ENCODE measurements around the gene DDX47. TPM values are rescaled to one million over a fixed set of nuclear protein-coding genes. Genes with fewer than 3 reads are reported as not detected.
A peak's percentile ranks its signal among the peaks of the same experiment; 100 is the strongest.
"Not testable (repeated sequence)": the region's sequence is repeated elsewhere in the genome, so short reads cannot be mapped to it uniquely, and the experiment has no call there.

Gene DDX47
- total RNA-seq, 1 donor from 2014 or later: 59.6 TPM

DNA sequence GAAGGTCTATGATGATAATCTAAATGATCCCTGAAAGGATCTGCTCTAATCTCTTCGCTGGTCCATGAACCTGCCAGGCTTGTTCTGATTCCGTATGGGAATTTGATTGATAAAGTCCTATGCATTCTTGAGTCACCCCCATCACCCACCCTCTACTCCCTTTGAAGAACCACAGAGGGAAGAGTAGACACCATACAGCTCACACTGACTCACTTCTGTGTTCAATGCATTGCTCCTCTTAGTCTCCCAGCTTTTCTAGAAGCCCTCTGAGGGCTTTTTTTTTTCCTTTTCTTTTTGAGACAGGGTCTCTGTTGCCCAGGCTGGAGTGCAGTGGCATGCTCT lies 59.8 kb downstream of the DDX47 start:
- intact Hi-C loops (cut with DNase I): no loop called here
- no peak for ATAC-seq
- TF ChIP-seq, protein P1, sequence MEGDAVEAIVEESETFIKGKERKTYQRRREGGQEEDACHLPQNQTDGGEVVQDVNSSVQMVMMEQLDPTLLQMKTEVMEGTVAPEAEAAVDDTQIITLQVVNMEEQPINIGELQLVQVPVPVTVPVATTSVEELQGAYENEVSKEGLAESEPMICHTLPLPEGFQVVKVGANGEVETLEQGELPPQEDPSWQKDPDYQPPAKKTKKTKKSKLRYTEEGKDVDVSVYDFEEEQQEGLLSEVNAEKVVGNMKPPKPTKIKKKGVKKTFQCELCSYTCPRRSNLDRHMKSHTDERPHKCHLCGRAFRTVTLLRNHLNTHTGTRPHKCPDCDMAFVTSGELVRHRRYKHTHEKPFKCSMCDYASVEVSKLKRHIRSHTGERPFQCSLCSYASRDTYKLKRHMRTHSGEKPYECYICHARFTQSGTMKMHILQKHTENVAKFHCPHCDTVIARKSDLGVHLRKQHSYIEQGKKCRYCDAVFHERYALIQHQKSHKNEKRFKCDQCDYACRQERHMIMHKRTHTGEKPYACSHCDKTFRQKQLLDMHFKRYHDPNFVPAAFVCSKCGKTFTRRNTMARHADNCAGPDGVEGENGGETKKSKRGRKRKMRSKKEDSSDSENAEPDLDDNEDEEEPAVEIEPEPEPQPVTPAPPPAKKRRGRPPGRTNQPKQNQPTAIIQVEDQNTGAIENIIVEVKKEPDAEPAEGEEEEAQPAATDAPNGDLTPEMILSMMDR (IDR thresholded peaks at IDR 0.05): no peak

DNA sequence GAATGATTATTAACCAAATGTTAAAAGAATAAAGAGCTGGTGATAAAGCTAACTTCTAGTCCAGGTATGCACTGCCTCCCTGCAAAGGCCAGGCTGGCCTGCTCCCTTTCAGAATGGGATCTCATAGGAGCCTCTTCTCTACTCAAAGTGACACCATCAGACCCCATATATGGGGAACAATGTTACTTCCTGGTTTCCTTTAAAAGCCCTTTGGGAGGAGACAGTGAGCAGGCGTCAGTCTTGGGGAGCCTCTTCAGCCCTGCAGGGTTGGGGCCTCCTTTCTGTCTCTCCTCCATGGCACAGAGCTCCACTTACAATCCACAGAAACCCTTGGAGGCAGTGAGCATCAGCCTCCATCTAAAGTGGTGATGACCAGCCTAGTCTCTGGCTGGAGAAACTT lies 60.9 kb downstream of the DDX47 start:
- ATAC-seq: no peak
- no peaks in the 10 kb centered on the region for H3K36me3 ChIP-seq
- DNase-seq: no peak
- H3K27me3 ChIP-seq: no peaks in the 10 kb centered on the region
- intact Hi-C loops (cut with DNase I): no loop called here
- H3K9me3 ChIP-seq: no peaks in the 10 kb centered on the region
- TF ChIP-seq, protein P1 (IDR thresholded peaks at IDR 0.05): no peak
- H3K4me3 ChIP-seq: no peak overlapping the region
- H3K27ac ChIP-seq: no peak overlapping the region
- peaks cover 11% of the 10 kb centered on the region for H3K4me1 ChIP-seq

More for the DNA sequence above, 59.8 kb downstream of the DDX47 start:
- Histone ChIP-seq H3K9me3 (no peaks in the 10 kb centered on the region), H3K4me1 (peaks cover 11% of the 10 kb centered on the region), H3K4me3 (no peak overlapping the region), H3K27me3 (no peaks in the 10 kb centered on the region), H3K36me3 (no peaks in the 10 kb centered on the region), H3K27ac (peak overlapping the region; percentile 38)
- DNase-seq: no peak

DNA sequence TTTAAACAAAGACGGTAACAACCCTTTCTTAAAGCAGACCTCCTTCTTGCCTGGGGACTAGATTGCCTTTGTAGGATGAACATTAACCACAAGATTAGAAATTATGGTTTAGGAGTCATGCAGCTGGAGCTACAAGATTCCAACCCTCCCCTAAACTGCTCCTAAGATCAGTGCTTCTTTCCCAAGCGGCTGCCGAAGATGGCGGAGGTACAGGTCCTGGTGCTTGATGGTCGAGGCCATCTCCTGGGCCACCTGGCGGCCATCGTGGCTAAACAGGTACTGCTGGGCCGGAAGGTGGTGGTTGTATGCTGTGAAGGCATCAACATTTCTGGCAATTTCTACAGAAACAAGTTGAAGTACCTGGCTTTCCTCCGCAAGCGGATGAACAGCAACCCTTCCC lies 62.2 kb downstream of the DDX47 start:
- ATAC-seq; H3K27me3 ChIP-seq; intact Hi-C loops (cut with DNase I); H3K9me3 ChIP-seq; H3K27ac ChIP-seq; DNase-seq; H3K4me3 ChIP-seq; H3K36me3 ChIP-seq: not testable (repeated sequence)
- H3K4me1 ChIP-seq: peaks cover 11% of the 10 kb centered on the region

DNA sequence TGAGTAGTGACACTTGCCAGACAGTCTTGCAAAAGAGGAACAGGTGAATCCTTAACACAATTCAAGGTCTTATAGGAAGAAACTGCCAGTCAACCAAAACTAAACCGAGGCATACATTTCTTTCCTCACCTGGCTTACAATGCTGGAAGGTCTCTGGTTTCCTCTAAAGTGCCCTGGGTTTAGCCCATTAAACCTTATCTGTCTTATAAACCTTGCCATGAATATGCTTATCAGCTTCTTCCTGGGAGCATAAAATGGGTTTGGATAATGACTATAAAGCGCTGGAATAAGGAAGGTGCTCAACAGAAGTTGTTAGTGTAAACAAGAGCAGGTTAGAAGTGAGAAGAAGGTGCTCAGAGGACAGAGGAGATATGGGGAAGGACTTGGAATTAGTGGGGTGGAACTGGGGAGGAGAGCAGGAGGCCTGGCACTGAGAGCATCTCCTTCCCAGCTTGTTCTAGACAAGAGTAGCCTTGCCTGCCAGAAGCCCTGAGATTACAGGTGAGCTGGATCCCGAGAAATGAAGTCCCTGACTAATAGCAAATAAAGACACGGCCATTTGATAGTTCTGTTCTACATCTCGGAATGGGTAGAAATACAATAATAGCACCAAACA lies 64.1 kb downstream of the DDX47 start:
- H3K27me3 ChIP-seq: no peaks in the 10 kb centered on the region
- H3K27ac ChIP-seq: no peak overlapping the region
- H3K9me3 ChIP-seq: no peaks in the 10 kb centered on the region
- TF ChIP-seq, protein P1 (IDR thresholded peaks at IDR 0.05): no peak
- peaks cover 7% of the 10 kb centered on the region for H3K4me1 ChIP-seq
- intact Hi-C loops (cut with DNase I): no loop called here
- ATAC-seq: no peak
- no peak overlapping the region for H3K4me3 ChIP-seq
- DNase-seq: no peak
- H3K36me3 ChIP-seq: no peaks in the 10 kb centered on the region

DNA sequence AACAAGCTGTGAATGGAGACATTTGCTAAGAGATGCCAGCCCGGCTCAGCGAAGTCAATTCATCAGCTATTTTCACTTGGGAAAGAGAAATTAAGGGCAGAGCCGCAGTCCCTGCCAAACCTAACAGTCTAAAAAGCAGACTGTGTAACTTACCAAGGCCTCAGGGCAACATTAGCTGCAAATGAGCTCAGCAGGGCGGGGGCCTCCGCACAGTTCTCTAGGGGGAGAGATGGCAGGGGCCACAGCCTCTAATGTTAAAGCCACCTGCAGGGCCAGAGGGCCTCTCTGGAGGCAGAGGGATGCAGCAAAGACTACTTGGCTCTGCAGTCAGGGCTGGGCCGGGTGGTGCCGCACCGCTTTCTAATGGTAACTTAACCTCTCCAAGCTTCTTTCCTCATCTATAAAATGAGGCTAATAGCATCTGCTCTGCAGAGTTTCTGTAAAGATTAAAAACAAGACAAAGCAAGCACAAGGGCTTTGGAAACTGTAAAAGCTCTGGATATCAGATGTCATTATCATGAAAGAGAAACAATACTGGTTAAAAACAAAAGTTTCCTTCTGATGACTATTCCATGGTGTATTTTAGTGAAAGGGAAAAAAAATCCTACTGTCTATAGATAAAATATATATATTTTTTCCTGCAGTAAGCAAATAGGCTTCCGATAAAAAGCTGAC lies 64.8 kb downstream of the DDX47 start:
- peaks cover under 1% of the 10 kb centered on the region for H3K4me1 ChIP-seq
- H3K36me3 ChIP-seq: no peaks in the 10 kb centered on the region
- intact Hi-C loops (cut with DNase I): no loop called here
- TF ChIP-seq, protein P1 (IDR thresholded peaks at IDR 0.05): no peak
- DNase-seq (no peak), ATAC-seq (no peak)
- no peak overlapping the region for H3K27ac ChIP-seq
- no peaks in the 10 kb centered on the region for H3K9me3 ChIP-seq
- H3K4me3 ChIP-seq: no peak overlapping the region
- no peaks in the 10 kb centered on the region for H3K27me3 ChIP-seq

Small RNAs within 50 kb of the gene (microRNA-seq; reads per million reads assigned to microRNA genes)
- gene MIR613 (ENCODE audit: borderline microRNAs expressed): not detected

Other genes with a start within 250 kb of the DDX47 start
- 42.8 TPM for gene CREBL2, start 201.5 kb upstream of the DDX47 start, total RNA-seq
- gene GPR19, start 117.2 kb upstream of the DDX47 start, total RNA-seq: not detected
- 51.4 TPM for gene CDKN1B, start 96.0 kb upstream of the DDX47 start, total RNA-seq
- 14.4 TPM for gene APOLD1, start 27.7 kb upstream of the DDX47 start, total RNA-seq
- 886 TPM for gene GPRC5A, start 78.2 kb downstream of the DDX47 start, total RNA-seq
- gene GPRC5D, start 138.8 kb downstream of the DDX47 start, total RNA-seq: not detected
- gene HEBP1, start 186.9 kb downstream of the DDX47 start, total RNA-seq: 86.2 TPM
- 9.6 TPM for gene FAM234B, start 231.0 kb downstream of the DDX47 start, total RNA-seq